Ascending aorta (tissue), 2 donors: ENCODE results near the gene STAG1. TPM values are rescaled to one million over a fixed set of nuclear protein-coding genes. Genes with fewer than 3 reads are reported as not detected.

Source experiments
- DNase-seq, 2 donors: peaks; one replicate each; pipeline ENCODE4 v3.0.0-alpha.2; 2019; ENCODE audit warnings: low spot score in 2 of 2
- H3K27ac ChIP-seq, 2 donors: fragments of 200-600 bp; sonication (generic); one replicate each; pipeline ENCODE4 v1.5.1; 2016 to 2017; ENCODE audit warnings: mild to moderate bottlenecking in 1 of 2
- H3K27me3 ChIP-seq: fragments of 200-600 bp; sonication (generic); one replicate; pipeline ENCODE4 v1.5.1; 2017
- H3K36me3 ChIP-seq, 2 donors: fragments of 200-600 bp; sonication (generic); one replicate each; pipeline ENCODE4 v1.5.1; 2016
- H3K4me1 ChIP-seq, 2 donors: fragments of 200-600 bp; sonication (generic); one replicate each; pipeline ENCODE4 v1.5.1; 2016 to 2017; ENCODE audit warnings: mild to moderate bottlenecking in 1 of 2
- H3K4me3 ChIP-seq, 2 donors: fragments of 200-600 bp; sonication (generic); one replicate each; pipeline ENCODE4 v1.5.1; 2016 to 2017; ENCODE audit warnings: mild to moderate bottlenecking in 1 of 2
- H3K9me3 ChIP-seq, 2 donors: fragments of 200-600 bp; sonication (generic); one replicate each; pipeline ENCODE4 v1.5.1; 2016
- intact Hi-C: fragments of 100-400 bp; cut with DNase I; formaldehyde crosslinking; loops from one replicate; pipeline ENCODE4 v1.15.1; 2023
- total RNA-seq: library from RNA; depleted of rRNA; stranded (reverse); fragments of >200 nt; gene quantifications from one replicate; pipeline ENCODE4 v1.1.0, GENCODE V29; 2016
- TF ChIP-seq, protein P1 (sequence below), 3 experiments: fragments of 200-600 bp in 2 of 3; fragments of 450-650 bp in 1 of 3; sonication (generic) in 2 of 3; IDR thresholded peaks; one replicate each; pipeline ENCODE4 v1.5.1; 2016 to 2019; ENCODE audit warnings: antibody characterized with exemption in 3 of 3, mild to moderate bottlenecking in 1 of 3, moderate library complexity in 1 of 3

The STAG1 gene
- total RNA-seq, 1 donor from 2014 or later, result 27.2 TPM

GRCh38 chr3:136586580-136586979 lies 165.6 kb downstream of the STAG1 start:
- Histone ChIP-seq H3K4me1 (no peaks in the 10 kb centered on the region), H3K4me3 (no peak overlapping the region), H3K27me3 (no peaks in the 10 kb centered on the region), H3K27ac (no peak overlapping the region), H3K9me3 (no peaks in the 10 kb centered on the region), H3K36me3 (no peaks in the 10 kb centered on the region)
- TF ChIP-seq, protein P1, sequence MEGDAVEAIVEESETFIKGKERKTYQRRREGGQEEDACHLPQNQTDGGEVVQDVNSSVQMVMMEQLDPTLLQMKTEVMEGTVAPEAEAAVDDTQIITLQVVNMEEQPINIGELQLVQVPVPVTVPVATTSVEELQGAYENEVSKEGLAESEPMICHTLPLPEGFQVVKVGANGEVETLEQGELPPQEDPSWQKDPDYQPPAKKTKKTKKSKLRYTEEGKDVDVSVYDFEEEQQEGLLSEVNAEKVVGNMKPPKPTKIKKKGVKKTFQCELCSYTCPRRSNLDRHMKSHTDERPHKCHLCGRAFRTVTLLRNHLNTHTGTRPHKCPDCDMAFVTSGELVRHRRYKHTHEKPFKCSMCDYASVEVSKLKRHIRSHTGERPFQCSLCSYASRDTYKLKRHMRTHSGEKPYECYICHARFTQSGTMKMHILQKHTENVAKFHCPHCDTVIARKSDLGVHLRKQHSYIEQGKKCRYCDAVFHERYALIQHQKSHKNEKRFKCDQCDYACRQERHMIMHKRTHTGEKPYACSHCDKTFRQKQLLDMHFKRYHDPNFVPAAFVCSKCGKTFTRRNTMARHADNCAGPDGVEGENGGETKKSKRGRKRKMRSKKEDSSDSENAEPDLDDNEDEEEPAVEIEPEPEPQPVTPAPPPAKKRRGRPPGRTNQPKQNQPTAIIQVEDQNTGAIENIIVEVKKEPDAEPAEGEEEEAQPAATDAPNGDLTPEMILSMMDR (IDR thresholded peaks at IDR 0.05), result no peak
- intact Hi-C loops, result no loop called here
- no peak for DNase-seq

GRCh38 chr3:136584728-136585127 lies 167.4 kb downstream of the STAG1 start:
- Histone ChIP-seq H3K9me3 (no peaks in the 10 kb centered on the region), H3K27me3 (no peaks in the 10 kb centered on the region), H3K36me3 (no peaks in the 10 kb centered on the region), H3K4me1 (no peaks in the 10 kb centered on the region), H3K27ac (no peak overlapping the region), H3K4me3 (no peak overlapping the region)
- TF ChIP-seq, protein P1 (IDR thresholded peaks at IDR 0.05), result no peak
- intact Hi-C loops, result no loop called here
- DNase-seq, result no peak

- H3K27ac ChIP-seq, result no peak overlapping the region
- no peaks in the 10 kb centered on the region for H3K4me1 ChIP-seq
- intact Hi-C loops, result no loop called here
- TF ChIP-seq, protein P1 (IDR thresholded peaks at IDR 0.05), result no peak
- no peak for DNase-seq
- H3K4me3 ChIP-seq, result no peak overlapping the region
- H3K27me3 ChIP-seq, result no peaks in the 10 kb centered on the region
- no peaks in the 10 kb centered on the region for H3K9me3 ChIP-seq
- H3K36me3 ChIP-seq, result no peaks in the 10 kb centered on the region
Observed at GRCh38 chr3:136583823-136584222, 168.4 kb downstream of the STAG1 start.

GRCh38 chr3:136577791-136578190 lies 174.4 kb downstream of the STAG1 start:
- H3K4me3 ChIP-seq, result no peak overlapping the region
- TF ChIP-seq, protein P1 (IDR thresholded peaks at IDR 0.05), result no peak
- no peaks in the 10 kb centered on the region for H3K4me1 ChIP-seq
- no peaks in the 10 kb centered on the region for H3K36me3 ChIP-seq
- no peak overlapping the region for H3K27ac ChIP-seq
- DNase-seq, result no peak
- H3K27me3 ChIP-seq, result no peaks in the 10 kb centered on the region
- no peaks in the 10 kb centered on the region for H3K9me3 ChIP-seq
- intact Hi-C loops, result no loop called here

DNA sequence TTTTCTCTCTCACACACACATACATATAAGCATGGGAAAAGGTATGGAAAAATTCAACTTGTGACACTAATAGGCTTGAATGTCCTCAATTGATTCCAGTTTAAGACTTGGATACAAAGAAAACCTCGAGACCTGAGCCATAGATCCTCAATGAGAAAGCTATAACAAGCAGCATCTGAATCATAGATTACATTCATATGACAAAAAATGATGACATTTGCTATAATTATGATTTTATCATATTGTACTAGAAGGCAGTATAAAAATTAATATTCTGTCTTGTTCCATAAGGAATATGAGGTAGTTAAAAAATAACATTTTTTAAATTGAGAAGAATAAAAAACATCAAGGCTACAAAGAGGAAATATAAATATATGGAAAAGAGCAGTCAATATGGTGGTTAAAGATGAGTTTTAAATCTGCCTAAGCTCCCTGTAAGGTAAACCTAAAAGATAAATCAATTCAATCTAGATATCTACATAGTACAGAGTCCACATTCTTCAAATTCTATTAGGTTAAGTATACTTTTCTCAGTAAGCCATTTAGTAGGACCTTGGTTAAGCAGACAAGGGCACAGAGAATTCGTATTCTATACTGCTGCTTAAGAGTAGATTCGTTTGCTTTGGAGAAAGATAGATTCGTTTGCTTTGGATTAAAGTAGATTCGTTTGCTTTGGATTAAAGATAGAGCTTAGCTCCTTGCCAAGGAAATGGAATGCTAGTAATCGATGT lies 175.7 kb downstream of the STAG1 start:
- no peaks in the 10 kb centered on the region for H3K36me3 ChIP-seq
- H3K9me3 ChIP-seq, result no peaks in the 10 kb centered on the region
- TF ChIP-seq, protein P1 (IDR thresholded peaks at IDR 0.05), result no peak
- no peak for DNase-seq
- H3K4me1 ChIP-seq, result no peaks in the 10 kb centered on the region
- no peaks in the 10 kb centered on the region for H3K27me3 ChIP-seq
- no peak overlapping the region for H3K27ac ChIP-seq
- intact Hi-C loops, result no loop called here
- no peak overlapping the region for H3K4me3 ChIP-seq
